Fibroblast of the aortic adventitia (primary cell): ENCODE measurements around the gene MCAT. TPM values are rescaled to one million over a fixed set of nuclear protein-coding genes. Genes with fewer than 3 reads are reported as not detected.

ENCODE experiments used
- DNase-seq: peaks from one replicate; pipeline ENCODE4 v3.0.0-alpha.2; 2010; ENCODE audit warnings: low read depth
- H3K4me3 ChIP-seq: 2 replicates; pipeline ENCODE4 v1.5.1; 2011; ENCODE audit warnings: low read depth, mild to moderate bottlenecking, control low read depth, low read length, moderate library complexity
- CTCF ChIP-seq: IDR thresholded peaks from 2 replicates; pipeline ENCODE4 v1.5.1; 2011; ENCODE audit warnings: mild to moderate bottlenecking, low read length, control low read depth, inconsistent platforms; ENCODE audit not compliant: insufficient read depth
- total RNA-seq: library from RNA; depleted of rRNA; stranded (reverse); fragments of >200 nt; gene quantifications from 2 replicates; pipeline ENCODE4 v1.2.3, GENCODE V29; 2012; ENCODE audit warnings: low replicate concordance

MCAT gene
- total RNA-seq, 1 donor = 12.2 TPM

- H3K4me3 ChIP-seq = no peak overlapping the region
- no peak for DNase-seq
- no peak for TF ChIP-seq CTCF
These were observed 51.1 kb downstream of the MCAT start for GRCh38 chr22:43092085-43092484.

- peak; percentile 87 for DNase-seq
- no peak overlapping the region for H3K4me3 ChIP-seq
- TF ChIP-seq CTCF = peak; percentile 41
These were observed 52.9 kb downstream of the MCAT start for GRCh38 chr22:43090130-43090789.

- DNase-seq = peak; percentile 74
- peak within 1 kb of the TSS; percentile 87 for H3K4me3 ChIP-seq
- TF ChIP-seq CTCF = peak; percentile 27
These were observed 54.0 kb downstream of the MCAT start, which contains the start of gene TTLL1 for GRCh38 chr22:43088984-43089717. Gene TTLL1, minus strand, starts transcription at chr22:43089391. Its CDS starts 13,805 bp downstream, at chr22:43075586.

GRCh38 chr22:43088627-43088983, 54.6 kb downstream of the MCAT start:
- DNase-seq = peak; percentile 4
- TF ChIP-seq CTCF = no peak
- peak overlapping the region; percentile 87 for H3K4me3 ChIP-seq

- no peak overlapping the region for H3K4me3 ChIP-seq
- TF ChIP-seq CTCF = no peak
- DNase-seq = no peak
These were observed 57.3 kb downstream of the MCAT start for GRCh38 chr22:43085658-43086606.

Other genes starting within 250 kb of the MCAT start
- gene PACSIN2, start 128.2 kb downstream of the MCAT start, total RNA-seq = 35.2 and 48.3 TPM in 2 replicates
- 9.4 and 23.1 TPM in 2 replicates for gene TTLL1, start 54.0 kb downstream of the MCAT start, total RNA-seq
- gene BIK, start 32.6 kb downstream of the MCAT start, total RNA-seq = not detected in 2 replicates
- 129 and 222 TPM in 2 replicates for gene TSPO, start 8.2 kb upstream of the MCAT start, total RNA-seq
- gene TTLL12, start 43.7 kb upstream of the MCAT start, total RNA-seq = 13.2 and 40.5 TPM in 2 replicates
- not detected in 2 replicates for gene SCUBE1, start 200.0 kb upstream of the MCAT start, total RNA-seq